ENCODE results near the gene ZNF783.

The ZNF783 gene

DNA sequence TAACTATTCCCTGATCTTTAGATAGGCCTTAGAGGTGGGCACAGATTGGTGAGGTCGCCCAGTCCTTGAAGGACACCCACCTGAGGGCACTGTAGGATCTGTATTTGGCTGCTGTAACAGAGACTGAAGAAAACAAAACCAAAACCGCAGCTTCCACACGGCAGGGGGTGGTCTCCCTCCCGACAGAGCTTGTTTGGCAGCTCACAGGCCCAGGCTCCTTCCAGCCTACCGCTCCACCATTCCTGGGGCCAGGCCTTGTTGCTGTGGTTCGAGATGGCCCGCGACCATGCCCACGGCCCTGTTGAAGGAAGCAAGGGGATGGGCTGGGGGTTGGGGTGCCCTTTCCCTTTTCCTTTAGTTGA is 30.4 kb downstream of the ZNF783 start:
- no peak for TF ChIP-seq EZH2phosphoT487 (IDR thresholded peaks at IDR 0.05; ENCODE audit: low read depth)
- TF ChIP-seq, protein P1, sequence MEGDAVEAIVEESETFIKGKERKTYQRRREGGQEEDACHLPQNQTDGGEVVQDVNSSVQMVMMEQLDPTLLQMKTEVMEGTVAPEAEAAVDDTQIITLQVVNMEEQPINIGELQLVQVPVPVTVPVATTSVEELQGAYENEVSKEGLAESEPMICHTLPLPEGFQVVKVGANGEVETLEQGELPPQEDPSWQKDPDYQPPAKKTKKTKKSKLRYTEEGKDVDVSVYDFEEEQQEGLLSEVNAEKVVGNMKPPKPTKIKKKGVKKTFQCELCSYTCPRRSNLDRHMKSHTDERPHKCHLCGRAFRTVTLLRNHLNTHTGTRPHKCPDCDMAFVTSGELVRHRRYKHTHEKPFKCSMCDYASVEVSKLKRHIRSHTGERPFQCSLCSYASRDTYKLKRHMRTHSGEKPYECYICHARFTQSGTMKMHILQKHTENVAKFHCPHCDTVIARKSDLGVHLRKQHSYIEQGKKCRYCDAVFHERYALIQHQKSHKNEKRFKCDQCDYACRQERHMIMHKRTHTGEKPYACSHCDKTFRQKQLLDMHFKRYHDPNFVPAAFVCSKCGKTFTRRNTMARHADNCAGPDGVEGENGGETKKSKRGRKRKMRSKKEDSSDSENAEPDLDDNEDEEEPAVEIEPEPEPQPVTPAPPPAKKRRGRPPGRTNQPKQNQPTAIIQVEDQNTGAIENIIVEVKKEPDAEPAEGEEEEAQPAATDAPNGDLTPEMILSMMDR (IDR thresholded peaks at IDR 0.05; ENCODE audit: low read depth, low read length), result no peak
- Histone ChIP-seq H3K27ac (ENCODE audit: low read length) (no peak overlapping the region), H3K27me3 (ENCODE audit: low read depth, low read length) (no peaks in the 10 kb centered on the region), H3K9me3 (ENCODE audit: insufficient read depth, low read length) (no peaks in the 10 kb centered on the region), H3K4me3 (ENCODE audit: low read length) (no peak overlapping the region), H4K20me1 (ENCODE audit: insufficient read depth, low read length) (no peaks in the 10 kb centered on the region), H3K36me3 (replicated peaks; ENCODE audit: low read depth, low read length) (peaks cover 50% of the 10 kb centered on the region), H3K79me2 (ENCODE audit: low read length) (no peaks in the 10 kb centered on the region), H3K4me2 (ENCODE audit: low read length) (no peak overlapping the region), H2AFZ (ENCODE audit: low read depth, low read length) (no peak overlapping the region), H3K4me1 (ENCODE audit: low read length) (no peaks in the 10 kb centered on the region), H3K9ac (ENCODE audit: low read length) (no peak overlapping the region)

DNA sequence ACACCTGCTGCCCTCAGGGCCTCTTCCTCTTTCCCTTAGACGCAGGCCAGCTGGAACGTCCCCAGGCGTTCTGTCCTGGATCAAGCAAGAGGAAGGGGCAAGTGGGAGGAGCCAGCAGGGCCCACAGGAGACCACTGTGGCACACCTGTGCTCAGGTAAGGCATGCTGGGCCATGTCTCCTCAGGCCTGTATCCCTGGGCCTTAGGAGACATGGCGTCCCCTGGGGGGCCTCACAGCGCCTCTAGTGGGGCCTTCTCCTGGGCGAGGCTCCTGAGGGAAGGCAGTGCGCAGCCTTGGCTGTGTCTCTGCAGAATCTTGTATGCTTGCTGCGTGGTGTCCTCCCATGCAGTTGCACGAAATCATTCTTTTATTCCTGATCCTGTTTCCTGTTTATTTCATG is 31.3 kb downstream of the ZNF783 start:
- no peak for TF ChIP-seq EZH2phosphoT487 (IDR thresholded peaks at IDR 0.05; ENCODE audit: low read depth)
- TF ChIP-seq, protein P1 (IDR thresholded peaks at IDR 0.05; ENCODE audit: low read depth, low read length), result no peak
- H3K27me3 ChIP-seq (ENCODE audit: low read depth, low read length), result no peaks in the 10 kb centered on the region

DNA sequence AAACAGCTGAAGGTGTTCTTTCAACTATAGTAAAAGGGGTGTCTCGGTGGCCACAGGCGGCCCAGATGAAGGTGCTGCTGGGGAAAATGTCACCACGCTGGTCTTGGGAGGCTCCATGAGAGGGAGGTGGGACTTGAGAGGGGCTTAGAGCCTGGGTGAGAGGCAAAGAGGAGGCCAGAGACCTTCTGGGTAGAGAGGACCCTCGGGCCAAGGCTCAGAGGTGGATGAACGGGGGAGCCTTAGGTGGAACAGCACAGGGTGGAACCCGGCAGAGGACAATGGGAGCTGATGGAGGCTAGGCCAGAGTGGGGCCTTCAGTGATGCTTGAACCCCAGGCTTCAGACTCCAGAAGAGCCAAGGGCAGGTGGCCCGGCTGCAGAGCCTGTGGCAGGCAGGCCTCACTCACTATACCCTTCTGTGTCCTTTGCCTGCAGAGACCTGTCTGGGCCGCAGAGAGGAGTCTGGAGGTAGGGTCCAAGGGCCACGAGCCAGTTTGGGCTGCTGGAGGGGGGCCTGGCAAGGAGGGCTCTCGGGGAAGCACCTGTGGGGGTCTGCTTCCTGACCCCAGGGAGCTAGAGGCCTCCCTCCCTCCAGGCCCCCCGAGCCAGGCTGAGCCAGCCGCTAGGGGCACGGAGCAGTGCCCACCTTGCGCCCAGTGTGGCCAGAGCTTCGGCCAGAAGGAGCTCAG is 32.1 kb downstream of the ZNF783 start:
- H3K9ac ChIP-seq (ENCODE audit: low read length), result no peak overlapping the region
- H3K27ac ChIP-seq (ENCODE audit: low read length), result no peak overlapping the region
- no peak overlapping the region for H2AFZ ChIP-seq (ENCODE audit: low read depth, low read length)
- H3K9me3 ChIP-seq (ENCODE audit: insufficient read depth, low read length), result no peaks in the 10 kb centered on the region
- H3K4me3 ChIP-seq (ENCODE audit: low read length), result no peak overlapping the region
- H3K4me1 ChIP-seq (ENCODE audit: low read length), result no peaks in the 10 kb centered on the region
- TF ChIP-seq EZH2phosphoT487 (IDR thresholded peaks at IDR 0.05; ENCODE audit: low read depth), result no peak
- TF ChIP-seq, protein P1 (IDR thresholded peaks at IDR 0.05; ENCODE audit: low read depth, low read length), result no peak
- no peaks in the 10 kb centered on the region for H3K79me2 ChIP-seq (ENCODE audit: low read length)
- H3K27me3 ChIP-seq (ENCODE audit: low read depth, low read length), result no peaks in the 10 kb centered on the region
- H3K36me3 ChIP-seq (replicated peaks; ENCODE audit: low read depth, low read length), result peaks cover 47% of the 10 kb centered on the region
- no peaks in the 10 kb centered on the region for H4K20me1 ChIP-seq (ENCODE audit: insufficient read depth, low read length)
- H3K4me2 ChIP-seq (ENCODE audit: low read length), result no peak overlapping the region

More for the DNA sequence above, 31.3 kb downstream of the ZNF783 start:
- Histone ChIP-seq H3K9me3 (ENCODE audit: insufficient read depth, low read length) (no peaks in the 10 kb centered on the region), H3K27ac (ENCODE audit: low read length) (no peak overlapping the region), H3K9ac (ENCODE audit: low read length) (no peak overlapping the region), H4K20me1 (ENCODE audit: insufficient read depth, low read length) (no peaks in the 10 kb centered on the region), H3K36me3 (replicated peaks; ENCODE audit: low read depth, low read length) (peaks cover 46% of the 10 kb centered on the region), H3K79me2 (ENCODE audit: low read length) (no peaks in the 10 kb centered on the region), H3K4me2 (ENCODE audit: low read length) (no peak overlapping the region), H3K4me3 (ENCODE audit: low read length) (no peak overlapping the region), H2AFZ (ENCODE audit: low read depth, low read length) (no peak overlapping the region), H3K4me1 (ENCODE audit: low read length) (no peaks in the 10 kb centered on the region)

DNA sequence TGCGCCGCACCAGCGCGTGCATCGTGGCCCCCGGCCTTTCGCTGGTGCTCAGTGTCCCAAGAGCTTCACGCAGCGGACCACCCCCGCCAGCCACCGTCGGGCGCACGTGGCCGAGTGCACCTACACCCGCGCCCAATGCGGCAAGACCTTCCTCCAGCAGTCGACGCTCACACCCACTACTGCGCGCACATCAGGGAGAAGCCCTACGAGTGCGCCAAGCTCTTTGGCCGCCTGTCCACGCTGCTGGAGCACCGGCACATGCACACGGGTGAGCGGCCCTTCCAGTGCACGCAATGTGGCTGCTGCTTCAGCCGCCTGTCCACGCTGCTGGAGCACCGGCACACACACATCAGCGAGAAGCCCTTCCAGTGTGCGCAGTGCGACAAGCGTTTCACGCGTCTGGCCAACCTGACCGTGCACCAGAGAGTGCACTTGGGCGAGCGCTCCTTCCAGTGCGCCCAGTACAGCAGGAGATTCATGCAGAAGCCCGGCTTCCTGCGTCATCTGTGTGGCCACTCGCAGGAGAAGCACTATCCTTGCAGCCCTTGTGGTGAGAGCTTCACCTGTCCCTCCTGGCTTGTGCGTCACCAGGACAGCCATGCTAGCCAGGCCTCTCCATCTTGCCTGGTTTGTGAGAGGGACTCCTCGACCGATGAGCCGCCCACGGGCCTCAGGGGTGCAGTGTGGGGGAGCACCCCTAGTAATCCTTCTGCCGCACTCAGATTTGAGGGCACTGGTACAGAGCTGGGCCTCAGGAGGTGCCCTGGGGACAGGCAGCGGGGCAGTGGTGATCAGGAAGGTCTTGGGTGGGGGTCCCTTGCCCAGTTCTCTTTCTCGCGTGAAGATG is 32.9 kb downstream of the ZNF783 start:
- H3K4me1 ChIP-seq (ENCODE audit: low read length), result no peaks in the 10 kb centered on the region
- H3K79me2 ChIP-seq (ENCODE audit: low read length), result no peaks in the 10 kb centered on the region
- H3K9me3 ChIP-seq (ENCODE audit: insufficient read depth, low read length), result no peaks in the 10 kb centered on the region
- TF ChIP-seq EZH2phosphoT487 (IDR thresholded peaks at IDR 0.05; ENCODE audit: low read depth), result no peak
- TF ChIP-seq, protein P1 (IDR thresholded peaks at IDR 0.05; ENCODE audit: low read depth, low read length), result no peak
- no peak overlapping the region for H3K4me2 ChIP-seq (ENCODE audit: low read length)
- H4K20me1 ChIP-seq (ENCODE audit: insufficient read depth, low read length), result no peaks in the 10 kb centered on the region
- no peak overlapping the region for H3K9ac ChIP-seq (ENCODE audit: low read length)
- H3K36me3 ChIP-seq (replicated peaks; ENCODE audit: low read depth, low read length), result peaks cover 41% of the 10 kb centered on the region
- H2AFZ ChIP-seq (ENCODE audit: low read depth, low read length), result no peak overlapping the region
- no peak overlapping the region for H3K4me3 ChIP-seq (ENCODE audit: low read length)
- no peak overlapping the region for H3K27ac ChIP-seq (ENCODE audit: low read length)
- no peaks in the 10 kb centered on the region for H3K27me3 ChIP-seq (ENCODE audit: low read depth, low read length)

Measured in OCI-LY3 (cell line).